Endothelial cell of umbilical vein (primary cell): ENCODE results near the gene ECM2. TPM values are rescaled to one million over a fixed set of nuclear protein-coding genes. Genes with fewer than 3 reads are reported as not detected.

Experiments used
- BruUV-seq: library from RNA; stranded (reverse); fragments of 400-500 nt; replicated peaks from 2 replicates; lab custom pipeline; 2021; lab: Mats Ljungman, UMichigan
- CTCF ChIA-PET: fragments of 300-600, 350-600 bp; sonication (Branson Sonifier 250); formaldehyde crosslinking; loops from one replicate; lab custom pipeline; 2021; ENCODE audit warnings: antibody characterized with exemption, inconsistent platforms; lab: Charles Lee
- POLR2A ChIA-PET: fragments of 300-600, 350-600 bp; sonication (Branson Sonifier 250); formaldehyde crosslinking; loops from one replicate; lab custom pipeline; 2021; ENCODE audit warnings: antibody characterized with exemption, inconsistent platforms; lab: Charles Lee
- DNase-seq: peaks from one replicate; pipeline ENCODE4 v3.0.0-alpha.2; 2011; ENCODE audit warnings: low read depth, low spot score
- FAIRE-seq: peaks from 2 replicates; lab custom pipeline; 2011; peaks lifted over from hg19 to GRCh38; lab: Jason Lieb, UNC
- H2AFZ ChIP-seq: 2 replicates; pipeline ENCODE4 v1.6.0; 2012; ENCODE audit warnings: low read depth, low read length, control low read depth, inconsistent platforms
- H3K27ac ChIP-seq: 2 replicates; pipeline ENCODE4 v1.5.1; 2011; ENCODE audit warnings: low read depth, mild to moderate bottlenecking, control low read depth, low read length, moderate library complexity; ENCODE audit not compliant: insufficient read depth
- H3K27me3 ChIP-seq, 2 experiments: 2 replicates each; pipeline versions ENCODE4 v1.6.0 to v1.6.1; 2011; ENCODE audit warnings: low read length in 2 of 2, mixed read lengths in 1 of 2; ENCODE audit not compliant: control insufficient read depth in 2 of 2, insufficient read depth in 2 of 2
- H3K36me3 ChIP-seq, 2 experiments: 2 replicates in 1 of 2; 3 replicates in 1 of 2; pipeline ENCODE4 v1.5.1; 2011; ENCODE audit warnings: low read length in 2 of 2, mild to moderate bottlenecking in 1 of 2, moderate library complexity in 1 of 2; ENCODE audit not compliant: control insufficient read depth in 2 of 2, insufficient read depth in 2 of 2; ENCODE audit errors: extremely low read depth in 1 of 2
- H3K4me1 ChIP-seq: 3 replicates; pipeline ENCODE4 v1.5.1; 2011; ENCODE audit warnings: mild to moderate bottlenecking, low read length; ENCODE audit not compliant: control insufficient read depth, insufficient read depth; ENCODE audit errors: extremely low read depth
- H3K4me2 ChIP-seq: 2 replicates; pipeline ENCODE4 v1.6.1; 2011; ENCODE audit warnings: low read length, control low read depth, mixed read lengths; ENCODE audit not compliant: insufficient read depth
- H3K4me3 ChIP-seq, 3 experiments: fragments of 200-600 bp in 1 of 3; sonication (generic), shearing (Covaris generic) in 1 of 3; replicated peaks in 1 of 3; 2 replicates each; pipeline ENCODE4 v1.5.1; 2011 to 2016; ENCODE audit warnings: control low read depth in 3 of 3, low read length in 3 of 3, mild to moderate bottlenecking in 2 of 3, inconsistent platforms in 1 of 3, low read depth in 1 of 3, moderate library complexity in 1 of 3; ENCODE audit not compliant: insufficient read depth in 1 of 3
- H3K79me2 ChIP-seq: 2 replicates; pipeline ENCODE4 v1.6.0; 2012; ENCODE audit warnings: low read length, inconsistent platforms; ENCODE audit not compliant: control insufficient read depth, insufficient read depth
- H3K9ac ChIP-seq: replicated peaks from 2 replicates; pipeline ENCODE3; 2011; ENCODE audit warnings: low read length, control low read depth; ENCODE audit not compliant: insufficient read depth; ENCODE audit errors: extremely low read depth
- H3K9me1 ChIP-seq: replicated peaks from 3 replicates; pipeline ENCODE4 v1.6.0; 2011; ENCODE audit warnings: mild to moderate bottlenecking, low read length; ENCODE audit not compliant: control insufficient read depth, insufficient read depth; ENCODE audit errors: extremely low read depth
- H3K9me3 ChIP-seq: replicated peaks from 2 replicates; pipeline ENCODE4 v1.5.1; 2012; ENCODE audit warnings: low read length, inconsistent platforms; ENCODE audit not compliant: control insufficient read depth, insufficient read depth
- H4K20me1 ChIP-seq: replicated peaks from 2 replicates; pipeline ENCODE3; 2011; ENCODE audit warnings: mild to moderate bottlenecking, low read length; ENCODE audit not compliant: control insufficient read depth, insufficient read depth; ENCODE audit errors: extremely low read depth
- EZH2 ChIP-seq: IDR thresholded peaks from 2 replicates; pipeline ENCODE4 v1.6.1; 2012; ENCODE audit warnings: borderline replicate concordance, low read depth, mild to moderate bottlenecking, moderate library complexity, low read length, inconsistent platforms; ENCODE audit not compliant: severe bottlenecking
- FOS ChIP-seq: IDR thresholded peaks from 2 replicates; pipeline ENCODE4 v1.6.1; 2011; ENCODE audit warnings: mild to moderate bottlenecking, low read length, moderate library complexity, borderline replicate concordance; ENCODE audit not compliant: insufficient read depth
- GATA2 ChIP-seq: IDR thresholded peaks from 2 replicates; pipeline ENCODE4 v1.7.0; 2011; ENCODE audit warnings: low read depth, mild to moderate bottlenecking, moderate library complexity, mixed read lengths, low read length; ENCODE audit not compliant: insufficient read length, insufficient read depth
- JUN ChIP-seq: IDR thresholded peaks from 2 replicates; pipeline ENCODE4 v1.6.1; 2011; ENCODE audit warnings: borderline replicate concordance, low read depth; ENCODE audit not compliant: insufficient read length, insufficient read depth
- MYC ChIP-seq: IDR thresholded peaks from one replicate; pipeline ENCODE4 v1.6.1; 2011; ENCODE audit warnings: mild to moderate bottlenecking, low read depth, low read length
- POLR2A ChIP-seq: IDR thresholded peaks from 2 replicates; pipeline ENCODE4 v1.6.1; 2012; ENCODE audit warnings: low read depth, mild to moderate bottlenecking, control low read depth, low read length
- POLR2AphosphoS5 ChIP-seq: IDR thresholded peaks from 2 replicates; pipeline ENCODE4 v1.6.1; 2012; ENCODE audit warnings: low read depth, mild to moderate bottlenecking, control low read depth, low read length, moderate library complexity; ENCODE audit not compliant: insufficient read depth
- dilution Hi-C: fragments of 300-500 bp; cut with MboI; formaldehyde crosslinking; loops from one replicate; pipeline ENCODE4 v1.15.0; 2019; ENCODE audit warnings: low sequenced_read_pairs; ENCODE audit not compliant: extremely low pct_ligation_motif_present
- intact Hi-C: fragments of 100-400 bp; cut with micrococcal nuclease; formaldehyde crosslinking; loops from one replicate; pipeline ENCODE4 v1.10.0; 2022
- polyA plus RNA-seq, 4 experiments: library from polyadenylated mRNA; depleted of rRNA in 3 of 4; stranded (reverse) in 3 of 4; unstranded in 1 of 4; fragments of >200 nt; gene quantifications; 2 replicates each; pipeline versions ENCODE4 v1.2.1 to v1.2.3, GENCODE V29; 2011 to 2012; ENCODE audit warnings: missing spikeins in 1 of 4
- total RNA-seq: library from RNA; stranded (reverse); gene quantifications from 2 replicates; pipeline ENCODE4 v1.2.3, GENCODE V29; 2021
- TF ChIP-seq, protein P1 (sequence below): IDR thresholded peaks from 2 replicates; pipeline ENCODE4 v1.6.1; 2011; ENCODE audit not compliant: insufficient read depth, insufficient read length
- TF ChIP-seq, protein P2 (sequence below), 2 donors: IDR thresholded peaks; 1 replicate in 1 of 2; 2 replicates in 1 of 2; pipeline ENCODE4 v1.5.1; 2011; ENCODE audit warnings: low read length in 2 of 2, mild to moderate bottlenecking in 2 of 2, moderate library complexity in 2 of 2, control low read depth in 1 of 2, inconsistent platforms in 1 of 2, low read depth in 1 of 2; ENCODE audit not compliant: insufficient read depth in 1 of 2; ENCODE audit errors: extremely low read depth in 1 of 2

Gene ECM2
- total and polyA plus RNA-seq, 2 donors (not counting 3 experiments of a cell fraction or from before 2014, with no cell fraction given) = 0.03 TPM; not detected in 1

DNA sequence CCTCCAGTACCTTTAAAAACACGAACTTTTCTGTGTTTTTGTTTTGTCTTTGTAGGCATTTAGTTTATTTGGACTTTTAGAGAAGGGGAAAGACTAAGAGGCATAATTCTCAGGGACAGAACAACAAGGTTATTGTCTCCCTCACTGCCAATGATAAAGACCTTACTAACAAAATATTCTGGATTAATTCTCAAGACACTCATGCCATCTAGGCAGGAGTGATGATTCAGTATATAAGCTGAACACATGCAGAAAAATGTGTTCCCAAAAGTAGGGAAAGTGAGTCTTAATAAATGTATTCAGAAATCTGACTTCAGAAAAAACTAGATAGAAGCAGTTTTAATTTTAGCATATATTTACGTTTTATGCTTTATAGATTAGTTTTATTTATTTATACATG lies 36.1 kb downstream of the ECM2 start:
- no peak for TF ChIP-seq POLR2AphosphoS5
- no peak for TF ChIP-seq MYC
- TF ChIP-seq, protein P1, sequence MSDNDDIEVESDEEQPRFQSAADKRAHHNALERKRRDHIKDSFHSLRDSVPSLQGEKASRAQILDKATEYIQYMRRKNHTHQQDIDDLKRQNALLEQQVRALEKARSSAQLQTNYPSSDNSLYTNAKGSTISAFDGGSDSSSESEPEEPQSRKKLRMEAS = no peak
- no peak for TF ChIP-seq JUN
- no peak for TF ChIP-seq GATA2
- no peak for TF ChIP-seq FOS
- no peak for TF ChIP-seq POLR2A
- TF ChIP-seq EZH2 = no peak
- TF ChIP-seq, protein P2, sequence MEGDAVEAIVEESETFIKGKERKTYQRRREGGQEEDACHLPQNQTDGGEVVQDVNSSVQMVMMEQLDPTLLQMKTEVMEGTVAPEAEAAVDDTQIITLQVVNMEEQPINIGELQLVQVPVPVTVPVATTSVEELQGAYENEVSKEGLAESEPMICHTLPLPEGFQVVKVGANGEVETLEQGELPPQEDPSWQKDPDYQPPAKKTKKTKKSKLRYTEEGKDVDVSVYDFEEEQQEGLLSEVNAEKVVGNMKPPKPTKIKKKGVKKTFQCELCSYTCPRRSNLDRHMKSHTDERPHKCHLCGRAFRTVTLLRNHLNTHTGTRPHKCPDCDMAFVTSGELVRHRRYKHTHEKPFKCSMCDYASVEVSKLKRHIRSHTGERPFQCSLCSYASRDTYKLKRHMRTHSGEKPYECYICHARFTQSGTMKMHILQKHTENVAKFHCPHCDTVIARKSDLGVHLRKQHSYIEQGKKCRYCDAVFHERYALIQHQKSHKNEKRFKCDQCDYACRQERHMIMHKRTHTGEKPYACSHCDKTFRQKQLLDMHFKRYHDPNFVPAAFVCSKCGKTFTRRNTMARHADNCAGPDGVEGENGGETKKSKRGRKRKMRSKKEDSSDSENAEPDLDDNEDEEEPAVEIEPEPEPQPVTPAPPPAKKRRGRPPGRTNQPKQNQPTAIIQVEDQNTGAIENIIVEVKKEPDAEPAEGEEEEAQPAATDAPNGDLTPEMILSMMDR (IDR thresholded peaks at IDR 0.05; ENCODE audit: extremely low read depth in 1 of 2, insufficient read depth in 1 of 2, low read depth in 1 of 2, low read length in 2 of 2) = no peak
- ChIA-PET POLR2A (no interaction called here), CTCF (interaction anchor here (1.8 kb wide), 1 partner anchor 13 kb away, joined by 8 read pairs; no protein-coding TSS in a partner anchor)
- DNase-seq = no peak
- H3K4me3 ChIP-seq = no peak overlapping the region
- no peaks in the 10 kb centered on the region for H3K27me3 ChIP-seq
- no peak overlapping the region for H3K9ac ChIP-seq
- H4K20me1 ChIP-seq = no peaks in the 10 kb centered on the region
- no peaks in the 10 kb centered on the region for H3K4me1 ChIP-seq
- no peaks in the 10 kb centered on the region for H3K9me3 ChIP-seq
- no TSS peak for BruUV-seq
- dilution Hi-C loops (no loop called here), intact Hi-C loops (loop anchor here (2.0 kb wide), 1 partner anchor 285 kb away; no protein-coding TSS in a partner anchor)
- no peaks in the 10 kb centered on the region for H3K79me2 ChIP-seq
- H3K36me3 ChIP-seq = no peaks in the 10 kb centered on the region
- H3K4me2 ChIP-seq = no peak overlapping the region
- no peak overlapping the region for H2AFZ ChIP-seq
- no peaks in the 10 kb centered on the region for H3K9me1 ChIP-seq
- H3K27ac ChIP-seq = no peak overlapping the region
- FAIRE-seq = no peak
